Measurements from ENCODE around the gene ZBTB17.

ZBTB17 gene

GRCh38 chr1:15955552-15955951, 20.3 kb downstream of the ZBTB17 start:
- TF ChIP-seq CTCF (conservative IDR thresholded peaks at IDR 0.05; ENCODE audit: control insufficient read depth, insufficient read depth, low read depth, low read length) = no peak
- no peak for DNase-seq (ENCODE audit: low read depth)
- H3K4me3 ChIP-seq (ENCODE audit: control insufficient read depth, low read depth, low read length) = no peak overlapping the region

GRCh38 chr1:15954316-15954715, 21.6 kb downstream of the ZBTB17 start:
- DNase-seq (ENCODE audit: low read depth) = no peak
- H3K4me3 ChIP-seq (ENCODE audit: control insufficient read depth, low read depth, low read length) = no peak overlapping the region
- TF ChIP-seq CTCF (conservative IDR thresholded peaks at IDR 0.05; ENCODE audit: control insufficient read depth, insufficient read depth, low read depth, low read length) = no peak

GRCh38 chr1:15953791-15954241, 22.1 kb downstream of the ZBTB17 start:
- no peak for TF ChIP-seq CTCF (conservative IDR thresholded peaks at IDR 0.05; ENCODE audit: control insufficient read depth, insufficient read depth, low read depth, low read length)
- no peak for DNase-seq (ENCODE audit: low read depth)
- no peak overlapping the region for H3K4me3 ChIP-seq (ENCODE audit: control insufficient read depth, low read depth, low read length)

GRCh38 chr1:15953294-15953771, 22.6 kb downstream of the ZBTB17 start:
- DNase-seq (ENCODE audit: low read depth) = peak; percentile 47
- no peak for TF ChIP-seq CTCF (conservative IDR thresholded peaks at IDR 0.05; ENCODE audit: control insufficient read depth, insufficient read depth, low read depth, low read length)
- H3K4me3 ChIP-seq (ENCODE audit: control insufficient read depth, low read depth, low read length) = no peak overlapping the region

GRCh38 chr1:15952317-15953258, 23.3 kb downstream of the ZBTB17 start:
- DNase-seq (ENCODE audit: low read depth) = peak; percentile 96
- no peak for TF ChIP-seq CTCF (conservative IDR thresholded peaks at IDR 0.05; ENCODE audit: control insufficient read depth, insufficient read depth, low read depth, low read length)
- H3K4me3 ChIP-seq (ENCODE audit: control insufficient read depth, low read depth, low read length) = no peak overlapping the region

- H3K4me3 ChIP-seq (ENCODE audit: control insufficient read depth, low read depth, low read length) = no peak overlapping the region
- no peak for DNase-seq (ENCODE audit: low read depth)
- TF ChIP-seq CTCF (conservative IDR thresholded peaks at IDR 0.05; ENCODE audit: control insufficient read depth, insufficient read depth, low read depth, low read length) = no peak
Observed at GRCh38 chr1:15951341-15952153, 24.4 kb downstream of the ZBTB17 start.

Data from fibroblast of mammary gland (primary cell).